HCT116 (cell line): ENCODE data around the gene NLRC4. TPM values are rescaled to one million over a fixed set of nuclear protein-coding genes. Genes with fewer than 3 reads are reported as not detected.

Experiments used
- ATAC-seq: fragments of 200-7000 bp; cut with Tn5 transposase; 2 replicates; pipeline ENCODE4 v1.9.1; 2020; ENCODE audit warnings: mild to moderate bottlenecking, moderate library complexity
- BruUV-seq: library from RNA; stranded (reverse); fragments of 400-500 nt; replicated peaks from 2 replicates; lab custom pipeline; 2021; lab: Mats Ljungman, UMichigan
- CTCF ChIA-PET: fragments of 300-600 bp; sonication (Branson Sonifier 250); formaldehyde crosslinking; loops from one replicate; lab custom pipeline; 2021; ENCODE audit warnings: antibody characterized with exemption; lab: Charles Lee
- POLR2A ChIA-PET: fragments of 300-600, 350-600 bp; sonication (Branson Sonifier 250); formaldehyde crosslinking; loops from one replicate; lab custom pipeline; 2021; ENCODE audit warnings: antibody characterized with exemption; lab: Charles Lee
- RAD21 ChIA-PET, 2 experiments: fragments of 300-600 bp; sonication (Branson Sonifier 250); formaldehyde crosslinking; loops; one replicate each; lab custom pipeline; 2023; ENCODE audit warnings: low total read pairs in 2 of 2; ENCODE audit not compliant: uncharacterized antibody in 2 of 2, unreplicated experiment in 2 of 2, low non-redundant PET in 1 of 2; lab: Charles Lee
- DNase-seq: peaks from one replicate; pipeline ENCODE4 v3.0.0-alpha.2; 2010; ENCODE audit warnings: low read depth, low spot score
- H2AFZ ChIP-seq: fragments of 200-600 bp; shearing (Covaris generic), sonication (generic); 2 replicates; pipeline ENCODE4 v1.6.1; 2017; ENCODE audit warnings: low read depth, mixed run types, mixed read lengths, antibody characterized with exemption, low read length; ENCODE audit not compliant: poor library complexity, severe bottlenecking
- H3K27ac ChIP-seq: 2 replicates; pipeline ENCODE4 v1.5.1; 2012; ENCODE audit warnings: low read depth, low read length
- H3K27me3 ChIP-seq: fragments of 200-600 bp; sonication (generic); 2 replicates; pipeline ENCODE4 v1.6.1; 2016; ENCODE audit warnings: mixed run types, low read length, mixed read lengths; ENCODE audit not compliant: insufficient read depth
- H3K36me3 ChIP-seq, 2 experiments: fragments of 200-500 bp in 1 of 2; fragments of 200-600 bp in 1 of 2; sonication (Bioruptor generic) in 1 of 2; sonication (generic) in 1 of 2; 2 replicates each; pipeline versions ENCODE4 v1.5.1 to v1.6.1; 2014 to 2016; ENCODE audit warnings: low read length in 2 of 2, inconsistent platforms in 1 of 2, mixed read lengths in 1 of 2, mixed run types in 1 of 2; ENCODE audit not compliant: insufficient read depth in 2 of 2, control insufficient read depth in 1 of 2
- H3K4me1 ChIP-seq, 2 experiments: fragments of 200-600 bp in 1 of 2; sonication (generic) in 1 of 2; 2 replicates each; pipeline versions ENCODE4 v1.5.1 to v1.6.1; 2012 to 2017; ENCODE audit warnings: low read length in 2 of 2, inconsistent platforms in 1 of 2, mild to moderate bottlenecking in 1 of 2, mixed read lengths in 1 of 2, mixed run types in 1 of 2, moderate library complexity in 1 of 2; ENCODE audit not compliant: insufficient read depth in 2 of 2, control insufficient read depth in 1 of 2
- H3K4me2 ChIP-seq: fragments of 200-600 bp; sonication (generic); 2 replicates; pipeline ENCODE4 v1.6.1; 2017; ENCODE audit warnings: mixed run types, low read length, mixed read lengths
- H3K4me3 ChIP-seq, 2 experiments: fragments of 200-600 bp in 1 of 2; sonication (generic) in 1 of 2; replicated peaks in 1 of 2; 2 replicates each; pipeline ENCODE4 v1.5.1; 2011 to 2016; ENCODE audit warnings: low read length in 2 of 2, control low read depth in 1 of 2, low read depth in 1 of 2, mild to moderate bottlenecking in 1 of 2, mixed read lengths in 1 of 2, mixed run types in 1 of 2
- H3K79me2 ChIP-seq: fragments of 200-600 bp; sonication (generic); 2 replicates; pipeline ENCODE4 v1.6.1; 2017; ENCODE audit warnings: mild to moderate bottlenecking, mixed run types, low read length, moderate library complexity, mixed read lengths; ENCODE audit not compliant: insufficient read depth
- H3K9ac ChIP-seq: fragments of 200-600 bp; sonication (generic); 2 replicates; pipeline ENCODE4 v1.6.1; 2016; ENCODE audit warnings: low read length, mixed read lengths
- H3K9me2 ChIP-seq: fragments of 200-600 bp; sonication (generic), shearing (Covaris generic); 2 replicates; pipeline ENCODE4 v1.6.1; 2017; ENCODE audit warnings: mixed run types, mild to moderate bottlenecking, moderate library complexity; ENCODE audit not compliant: insufficient read depth
- H3K9me3 ChIP-seq, 2 experiments: fragments of 200-500 bp in 1 of 2; fragments of 200-600 bp in 1 of 2; sonication (Bioruptor generic) in 1 of 2; sonication (generic) in 1 of 2; 2 replicates each; pipeline ENCODE4 v1.6.1; 2014 to 2017; ENCODE audit warnings: low read length in 2 of 2, mixed read lengths in 2 of 2, inconsistent platforms in 1 of 2, low read depth in 1 of 2, mild to moderate bottlenecking in 1 of 2, mixed run types in 1 of 2, moderate library complexity in 1 of 2; ENCODE audit not compliant: control insufficient read depth in 1 of 2, insufficient read depth in 1 of 2
- H4K20me1 ChIP-seq: fragments of 200-600 bp; sonication (generic), shearing (Covaris generic); 2 replicates; pipeline ENCODE4 v1.6.1; 2017; ENCODE audit warnings: mixed run types, mild to moderate bottlenecking, moderate library complexity; ENCODE audit not compliant: insufficient read depth
- CBX3 ChIP-seq: IDR thresholded peaks from 2 replicates; pipeline ENCODE4 v1.6.1; 2012; ENCODE audit warnings: low read depth
- ELF1 ChIP-seq: IDR thresholded peaks from 2 replicates; pipeline ENCODE4 v1.6.1; 2012; ENCODE audit warnings: low read depth, borderline replicate concordance
- FOSL1 ChIP-seq: IDR thresholded peaks from 2 replicates; pipeline ENCODE4 v1.6.1; 2012; ENCODE audit warnings: low read depth
- POLR2A ChIP-seq: IDR thresholded peaks from 2 replicates; pipeline ENCODE4 v1.7.0; 2011; ENCODE audit warnings: borderline replicate concordance; ENCODE audit not compliant: insufficient read depth, insufficient read length; ENCODE audit errors: extremely low read depth
- POLR2AphosphoS5 ChIP-seq: IDR thresholded peaks from 2 replicates; pipeline ENCODE4 v1.6.1; 2011; ENCODE audit warnings: mild to moderate bottlenecking, low read depth, low read length, moderate library complexity
- SRF ChIP-seq: IDR thresholded peaks from 2 replicates; pipeline ENCODE4 v1.6.1; 2012; ENCODE audit warnings: low read depth
- TCF7L2 ChIP-seq: IDR thresholded peaks from 2 replicates; pipeline ENCODE4 v1.7.0; 2011; ENCODE audit warnings: borderline replicate concordance, inconsistent platforms; ENCODE audit not compliant: insufficient read depth, insufficient read length; ENCODE audit errors: extremely low read depth
- YY1 ChIP-seq: IDR thresholded peaks from 2 replicates; pipeline ENCODE4 v1.6.1; 2011; ENCODE audit warnings: low read length, low read depth, moderate library complexity, mild to moderate bottlenecking; ENCODE audit not compliant: insufficient replicate concordance; ENCODE audit errors: extremely low read depth
- ZNF274 ChIP-seq: fragments of 200-500 bp; sonication (Bioruptor generic); IDR thresholded peaks from 2 replicates; pipeline ENCODE4 v1.6.1; 2014; ENCODE audit warnings: mild to moderate bottlenecking, low read depth, low read length, inconsistent platforms
- intact Hi-C: fragments of 100-400 bp; cut with micrococcal nuclease; formaldehyde crosslinking; loops from 2 replicates; pipeline ENCODE4 v1.10.0; 2022
- total RNA-seq: library from RNA; stranded (reverse); gene quantifications from one replicate; pipeline ENCODE4 v1.2.1, GENCODE V29; 2021; ENCODE audit not compliant: unreplicated experiment

The NLRC4 gene
- total RNA-seq, 1 experiment from 2014 or later: not detected

DNA sequence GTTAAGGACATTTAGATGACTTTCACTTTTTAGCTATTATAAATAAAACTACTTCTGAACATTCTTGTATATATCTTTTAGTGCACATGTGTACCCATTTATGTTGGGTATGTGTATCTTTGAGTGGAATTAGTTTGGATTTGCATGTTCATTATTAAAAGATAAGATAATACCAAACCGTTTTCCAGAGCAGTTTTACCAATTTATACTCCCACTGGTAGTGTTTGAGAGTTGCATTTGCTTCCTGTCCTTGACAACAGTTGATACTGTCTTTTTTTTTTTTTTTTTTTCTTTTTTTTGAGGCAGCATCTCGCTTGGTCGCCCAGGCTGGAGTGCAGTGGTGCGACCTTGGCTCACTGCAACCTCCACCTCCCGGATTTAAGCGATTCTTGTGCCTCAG is 75.7 kb downstream of the NLRC4 start (continued):
- TF ChIP-seq ELF1 (no peak), FOSL1 (no peak), ZNF274 (no peak), YY1 (no peak), POLR2A (no peak), SRF (no peak)

DNA sequence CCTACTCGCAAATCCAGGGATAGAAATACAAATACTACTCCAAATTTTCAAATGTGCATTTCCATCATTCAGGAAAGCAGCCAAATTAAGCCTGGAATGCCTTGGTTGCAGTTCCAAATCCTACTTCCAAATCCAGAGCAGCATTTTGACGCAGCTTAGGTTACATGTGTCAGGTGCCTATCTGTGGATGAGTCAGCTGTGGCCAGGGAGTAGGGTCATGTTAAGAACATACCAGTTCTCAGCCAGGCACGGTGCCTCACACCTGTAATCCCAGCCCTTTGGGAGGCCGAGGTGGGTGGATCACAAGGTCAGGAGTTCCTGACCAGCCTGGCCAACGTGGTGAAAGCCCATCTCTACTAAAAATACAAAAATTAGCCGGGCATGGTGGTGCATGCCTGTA is 82.0 kb downstream of the NLRC4 start:
- TF ChIP-seq TCF7L2 (no peak), CBX3 (no peak), POLR2AphosphoS5 (no peak)
- peaks cover 4 to 6% of the 10 kb centered on the region in 2 experiments; a peak in 2 of 4 replicates for H3K36me3 ChIP-seq
- H3K9me2 ChIP-seq: no peaks in the 10 kb centered on the region
- no peaks in the 10 kb centered on the region for H3K9me3 ChIP-seq
- no peaks in the 10 kb centered on the region for H4K20me1 ChIP-seq
- H3K9ac ChIP-seq: no peak overlapping the region
- BruUV-seq: no TSS peak
- H3K27me3 ChIP-seq: no peaks in the 10 kb centered on the region
- H2AFZ ChIP-seq: no peak overlapping the region
- H3K4me1 ChIP-seq: no peaks in the 10 kb centered on the region
- RAD21 ChIA-PET: no interaction called here
- intact Hi-C loops: no loop called here
- ATAC-seq (no peak), DNase-seq (no peak)
- H3K4me3 ChIP-seq: no peak overlapping the region
- no peak overlapping the region for H3K4me2 ChIP-seq
- POLR2A ChIA-PET: no interaction called here
- no peak overlapping the region for H3K27ac ChIP-seq
- CTCF ChIA-PET: no interaction called here
- H3K79me2 ChIP-seq: no peaks in the 10 kb centered on the region

Other genes starting within 250 kb of the NLRC4 start
- 79.5 TPM for gene DPY30, start 225.1 kb downstream of the NLRC4 start, total RNA-seq
- 16.2 TPM for gene SPAST, start 201.3 kb downstream of the NLRC4 start, total RNA-seq
- gene SLC30A6, start 99.0 kb downstream of the NLRC4 start, total RNA-seq: 18.4 TPM
- gene YIPF4, start 13.0 kb upstream of the NLRC4 start, total RNA-seq: 29.8 TPM
- 60.7 TPM for gene BIRC6, start 92.1 kb upstream of the NLRC4 start, total RNA-seq